ENCODE measurements around the gene ODR4.
A peak's percentile ranks its signal among the peaks of the same experiment; 100 is the strongest.
"Not testable (repeated sequence)": the region's sequence is repeated elsewhere in the genome, so short reads cannot be mapped to it uniquely, and the experiment has no call there.

The ODR4 gene

DNA sequence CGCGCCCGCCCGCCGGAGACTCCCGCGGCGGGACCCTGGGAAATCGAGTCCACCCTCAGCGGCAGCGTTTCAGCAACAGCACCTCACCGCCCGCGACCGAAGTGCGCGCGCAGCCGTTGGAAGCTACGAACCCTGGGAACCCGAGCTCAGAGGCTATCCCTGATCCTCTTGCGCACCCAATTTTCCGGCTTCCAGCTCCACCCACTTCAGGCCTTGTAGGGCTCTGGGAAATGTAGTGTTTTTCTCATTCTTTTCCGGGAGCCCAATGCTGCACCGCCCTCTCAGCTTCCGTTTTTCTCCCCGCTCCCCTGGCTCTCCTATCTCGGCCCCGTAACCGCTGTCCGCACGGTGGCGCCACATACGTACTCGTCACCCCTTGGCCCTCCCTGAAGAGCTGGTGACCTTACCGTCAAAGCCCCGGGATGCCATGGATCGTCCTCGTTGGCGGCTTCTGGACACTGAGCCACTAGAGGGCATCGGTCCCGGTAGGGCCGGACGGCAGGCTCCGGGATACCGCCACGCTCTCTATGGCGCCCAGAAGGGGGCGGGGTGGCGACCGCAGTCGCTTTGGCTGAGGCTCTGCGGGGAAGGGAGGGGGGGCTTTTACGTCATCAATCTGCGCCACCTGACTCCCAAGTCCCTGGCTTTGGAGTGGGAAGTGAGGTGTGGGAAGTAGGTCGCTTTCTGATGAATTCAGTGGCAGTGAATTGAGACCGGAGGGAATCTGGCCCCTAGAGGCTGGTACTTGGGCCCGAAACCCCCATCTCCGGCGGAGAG, at the start of gene ODR4, which contains the start of gene TPR:
Gene ODR4, plus strand, starts transcription at position 687 of the 777 bp plus-strand sequence. CDS start 3,948 bp downstream, outside the sequence.
Gene TPR, minus strand, starts transcription at position 102 of the 777 bp plus-strand sequence. CDS start 225 bp downstream, outside the sequence.
- peak; percentile 91 to 95 (median 91) for DNase-seq (ENCODE audit: low read depth in 3 of 3)

DNA sequence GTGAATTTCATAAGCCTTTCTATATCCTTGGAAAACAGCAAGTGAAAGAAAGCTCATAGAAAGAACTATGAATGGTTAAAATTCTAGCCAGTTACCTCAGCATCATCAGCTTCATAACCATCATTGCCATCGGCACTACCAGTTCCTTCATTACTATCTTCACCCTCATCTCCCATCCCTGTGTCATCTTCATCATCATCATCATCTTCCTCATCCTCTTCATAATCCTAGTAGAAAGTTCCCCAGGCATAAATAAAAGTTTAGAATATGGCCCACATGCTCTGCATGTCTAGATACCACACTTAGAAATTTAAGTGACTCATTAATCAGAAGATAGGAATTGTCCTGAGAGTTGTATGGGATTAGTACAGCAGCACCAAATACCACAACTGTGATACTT, 49.6 kb upstream of the ODR4 start:
- DNase-seq (ENCODE audit: low read depth in 3 of 3), result no peak

DNA sequence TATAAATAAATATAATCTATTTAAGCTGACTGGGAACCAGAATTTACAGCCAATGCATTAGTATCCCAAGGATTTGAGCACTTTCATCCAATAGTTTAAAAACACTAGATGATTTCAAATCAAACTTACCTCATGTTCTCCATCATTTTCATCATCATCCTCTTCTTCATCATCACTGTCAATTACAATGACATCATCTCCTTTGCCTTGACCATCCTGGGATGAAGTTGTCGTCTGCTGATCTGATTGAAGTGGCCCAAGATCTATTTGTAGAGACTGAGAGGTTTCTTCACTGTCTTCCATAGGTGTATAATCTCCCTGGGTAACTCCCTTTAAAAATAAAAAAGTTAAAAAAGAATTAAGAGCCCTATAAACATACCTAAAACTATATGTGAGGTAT, 48.3 kb upstream of the ODR4 start:
- no peak for DNase-seq (ENCODE audit: low read depth in 3 of 3)

DNA sequence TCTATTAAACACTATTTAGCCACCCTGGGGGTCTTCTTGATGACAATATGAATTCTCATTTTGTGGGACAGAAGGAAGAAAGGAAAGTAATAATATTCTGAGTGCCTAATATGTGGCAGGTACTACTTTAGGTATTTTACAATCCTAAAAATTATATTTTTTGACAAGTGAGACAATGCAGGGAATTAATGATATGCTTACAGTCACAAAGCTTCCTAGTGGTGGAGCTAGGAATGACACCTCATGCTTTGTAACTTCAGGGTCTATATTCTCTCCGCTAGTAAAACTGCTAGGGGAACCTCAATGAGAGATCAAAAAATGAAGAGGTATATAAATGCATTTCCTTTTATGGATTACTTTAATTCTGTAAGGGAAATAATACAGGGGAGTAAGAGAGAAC, 44.9 kb upstream of the ODR4 start:
- DNase-seq (ENCODE audit: low read depth in 3 of 3), result no peak

DNA sequence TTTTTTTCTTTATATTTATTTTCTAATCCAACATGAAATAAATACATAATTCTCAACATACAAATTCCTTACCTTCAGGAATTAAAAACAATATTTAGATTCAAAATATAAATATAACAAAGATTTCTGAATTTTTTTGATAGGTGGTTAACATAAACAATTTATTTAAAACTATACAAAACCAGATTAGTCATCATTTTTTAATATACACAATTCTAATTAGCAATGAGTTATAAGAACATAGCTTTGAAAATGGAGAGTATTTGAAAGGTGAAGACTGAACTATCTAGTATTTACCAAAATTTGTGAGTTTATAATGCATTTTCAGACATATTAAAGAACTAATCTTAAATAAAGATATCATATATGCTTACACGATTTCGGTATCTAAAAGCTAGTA, 38.1 kb upstream of the ODR4 start:
- no peak for DNase-seq (ENCODE audit: low read depth in 3 of 3)

DNA sequence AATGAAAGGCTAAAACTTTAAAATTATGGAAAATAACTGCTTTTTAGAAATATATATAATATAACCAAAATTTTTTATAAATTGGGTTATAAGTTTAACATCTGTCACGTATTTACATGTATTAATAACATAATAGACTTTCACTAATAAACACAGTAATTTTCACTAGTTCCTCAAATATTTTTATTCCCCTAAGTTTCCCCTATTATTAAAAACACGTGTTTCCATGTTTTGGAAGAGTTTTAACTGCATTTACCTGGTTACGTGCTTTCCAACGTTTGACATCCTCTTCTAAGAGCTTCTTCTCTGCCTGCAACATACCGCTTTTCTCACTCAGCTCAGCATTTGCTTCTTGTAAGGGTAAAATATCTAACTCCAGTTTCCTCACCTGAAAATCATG, 34.9 kb upstream of the ODR4 start:
- no peak for DNase-seq (ENCODE audit: low read depth in 3 of 3)

DNA sequence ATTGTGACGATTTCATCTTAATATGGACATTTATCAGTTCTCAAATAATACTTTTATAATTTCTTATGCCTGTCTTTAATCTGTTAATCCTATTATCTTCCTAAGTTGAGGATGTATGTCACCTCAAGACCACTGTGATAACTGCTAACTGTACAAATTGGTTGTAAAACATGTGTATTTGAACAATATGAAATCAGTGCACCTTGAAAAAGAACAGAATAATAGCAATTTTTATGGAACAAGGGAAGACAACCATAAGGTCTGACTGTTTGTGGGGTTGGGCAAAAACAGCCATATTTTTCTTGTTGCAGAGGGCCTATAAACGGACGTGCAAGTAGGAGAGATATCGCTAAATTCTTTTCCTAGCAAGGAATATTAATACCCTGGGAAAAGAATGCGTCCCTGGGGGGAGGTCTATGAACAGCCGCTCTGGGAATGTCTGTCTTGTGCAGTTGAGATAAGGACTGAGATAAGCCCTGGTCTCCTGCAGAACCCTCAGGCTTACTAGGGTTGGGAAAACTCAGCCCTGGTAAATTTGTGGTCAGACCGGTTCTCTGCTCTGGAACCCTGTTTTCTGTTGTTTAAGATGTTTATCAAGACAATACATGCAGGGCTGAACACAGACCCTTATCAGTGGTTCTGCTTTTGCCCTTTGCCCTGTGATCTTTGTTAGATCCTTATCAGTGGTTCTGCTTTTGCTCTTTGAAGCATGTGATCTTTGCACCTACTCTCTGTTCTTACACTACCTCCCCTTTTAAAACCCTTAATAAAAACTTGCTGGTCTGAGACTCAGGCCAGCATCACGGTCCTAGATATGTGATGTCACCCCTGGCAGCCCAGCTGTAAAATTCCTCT, 27.6 kb upstream of the ODR4 start:
- not testable (repeated sequence) for DNase-seq (ENCODE audit: low read depth in 3 of 3)

DNA sequence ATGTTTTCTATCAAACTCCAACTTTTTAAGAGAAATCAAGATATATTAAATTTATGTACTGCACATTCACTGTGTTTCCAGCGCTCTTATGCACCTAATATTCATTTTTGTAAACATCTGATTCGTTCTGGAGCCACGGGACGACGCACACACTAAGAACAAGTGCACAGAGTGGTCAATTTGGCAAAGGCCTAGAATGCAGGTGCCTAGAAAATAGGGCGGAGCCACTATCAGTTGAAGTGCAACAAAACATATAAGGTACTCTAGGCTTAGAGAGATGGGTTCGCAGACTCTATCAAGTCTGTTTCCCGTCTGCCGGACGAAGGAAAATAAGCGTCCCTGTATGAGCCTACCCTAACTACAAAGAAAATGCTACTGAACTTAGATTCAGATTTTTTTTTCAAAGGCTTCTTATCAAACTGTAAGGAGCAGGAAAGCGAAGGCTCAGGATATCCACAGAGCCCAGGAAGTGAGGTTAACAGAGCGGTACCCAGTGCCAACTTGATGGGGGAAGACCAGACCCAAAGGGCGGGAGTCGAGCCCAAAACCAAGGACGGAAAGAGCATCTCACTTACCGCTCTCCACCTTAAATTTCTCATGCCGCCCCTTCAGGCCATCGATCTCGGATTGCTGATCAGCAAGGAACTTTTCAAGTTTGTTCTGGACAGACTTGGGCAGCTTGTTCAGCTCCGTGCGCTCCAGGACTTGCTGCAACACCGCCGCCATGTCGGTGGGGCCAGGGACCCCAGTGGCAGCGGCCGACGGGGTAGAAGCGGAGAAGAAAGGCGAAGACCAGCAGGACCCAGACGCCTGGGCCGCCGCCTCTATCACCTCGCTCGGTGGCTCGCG, 1.1 kb upstream of the ODR4 start:
- DNase-seq (ENCODE audit: low read depth in 3 of 3), result peak; percentile 2 to 15 (median 11)

DNA sequence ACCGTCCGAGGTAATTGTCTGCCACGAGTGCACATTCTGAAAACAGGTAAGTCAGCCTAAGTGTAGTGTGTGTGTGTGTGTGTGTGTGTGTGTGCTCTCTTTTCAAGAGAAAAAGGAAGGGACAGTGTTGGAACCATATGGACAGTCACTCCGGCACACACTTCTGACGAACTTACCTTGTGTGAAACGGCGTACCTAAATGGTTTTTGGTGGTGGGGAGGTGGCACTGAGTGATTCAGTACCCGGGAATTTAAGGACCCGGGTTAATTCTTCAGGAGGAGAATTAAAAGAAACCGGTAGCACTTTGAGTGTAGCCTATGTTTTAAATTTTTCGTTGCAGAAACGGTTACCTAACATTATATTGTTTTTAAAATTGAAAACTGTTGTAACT, 286 bp downstream of the ODR4 start:
- no peak for DNase-seq (ENCODE audit: low read depth in 3 of 3)

DNA sequence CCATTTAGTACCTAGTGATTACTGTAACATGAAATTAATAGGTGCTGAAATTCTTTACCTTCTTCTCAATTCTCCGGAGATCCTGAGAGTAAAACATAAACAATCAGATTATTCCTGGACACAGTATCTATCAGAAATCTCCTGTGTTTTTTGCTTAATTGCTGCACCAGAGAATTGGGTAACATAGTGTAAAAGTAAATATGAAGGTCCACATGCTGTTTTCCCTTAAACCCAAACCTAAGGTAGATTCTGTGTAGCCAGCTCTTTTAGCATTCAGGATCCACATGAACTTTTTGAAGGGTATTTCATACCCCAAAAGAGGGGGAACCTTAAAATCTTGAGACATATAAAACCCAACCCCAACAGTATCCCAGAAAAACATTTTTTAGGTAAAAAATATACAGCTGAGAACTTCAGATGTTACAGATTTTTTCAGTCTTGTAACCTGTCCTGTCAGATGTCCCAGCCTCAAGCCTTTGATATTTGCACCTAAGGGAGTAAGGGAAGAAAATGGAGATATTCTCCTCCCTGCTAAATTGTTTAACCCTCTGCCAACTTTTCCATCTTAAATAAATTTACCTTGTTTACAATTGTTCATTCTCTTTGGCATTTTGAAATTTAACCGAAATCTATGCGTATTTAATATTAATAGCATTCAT, 11.2 kb downstream of the ODR4 start:
- DNase-seq (ENCODE audit: low read depth in 3 of 3), result no peak

DNA sequence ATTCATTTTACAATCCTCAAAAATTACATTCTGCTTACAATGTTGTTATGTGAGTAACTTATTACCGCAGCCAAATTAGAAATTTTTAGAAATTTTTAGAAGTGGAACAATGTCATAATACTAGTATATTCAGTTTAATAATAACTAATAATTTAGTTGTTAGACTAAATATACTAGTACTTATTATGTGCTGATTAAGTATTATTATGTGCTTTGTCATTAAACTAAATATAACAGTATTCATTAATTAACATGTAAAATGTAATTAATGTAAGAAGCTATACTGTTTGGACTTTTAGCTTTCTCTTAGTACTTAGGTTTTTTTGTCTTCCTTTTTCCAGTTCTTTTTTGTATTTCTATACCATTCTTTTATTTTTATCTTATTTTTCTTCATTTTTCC, 15.3 kb downstream of the ODR4 start:
- DNase-seq (ENCODE audit: low read depth in 3 of 3), result no peak

DNA sequence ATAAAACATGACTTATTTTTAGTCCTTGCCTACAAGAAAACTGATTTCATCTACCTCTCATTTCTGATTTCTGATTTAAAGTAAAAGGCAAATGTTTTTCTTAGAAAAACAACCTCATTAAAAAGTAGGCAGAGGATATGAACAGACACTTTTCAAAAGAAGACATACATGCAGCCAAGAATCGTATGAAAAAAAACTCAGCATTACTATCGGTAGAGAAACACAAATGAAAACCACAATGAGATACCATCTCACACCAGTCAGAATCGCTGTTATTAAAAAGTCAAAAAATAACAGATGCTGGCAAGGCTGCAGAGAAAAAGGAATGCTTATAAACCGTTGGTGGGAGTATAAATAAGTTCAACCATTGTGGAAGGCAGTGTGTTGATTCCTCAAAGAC, 16.2 kb downstream of the ODR4 start:
- DNase-seq (ENCODE audit: low read depth in 3 of 3), result no peak

DNA sequence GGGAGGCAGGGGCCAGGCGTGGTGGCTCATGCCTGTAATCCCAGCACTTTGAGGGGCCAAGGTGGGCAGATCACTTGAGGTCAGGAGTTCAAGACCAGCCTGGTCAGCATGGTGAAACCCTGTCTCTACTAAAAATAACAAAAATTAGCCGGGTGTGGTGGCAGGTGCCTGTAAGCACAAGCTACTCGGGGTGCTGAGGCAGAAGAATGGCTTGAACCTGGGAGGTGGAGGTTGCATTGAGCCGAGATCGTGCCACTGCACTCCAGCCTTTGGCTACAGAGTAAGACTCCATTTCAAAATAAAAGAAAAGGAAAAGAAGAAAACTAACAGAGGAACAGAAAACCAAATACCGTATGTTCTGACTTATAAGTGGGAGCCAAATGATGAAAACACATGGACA, 17.1 kb downstream of the ODR4 start:
- not testable (repeated sequence) for DNase-seq (ENCODE audit: low read depth in 3 of 3)

DNA sequence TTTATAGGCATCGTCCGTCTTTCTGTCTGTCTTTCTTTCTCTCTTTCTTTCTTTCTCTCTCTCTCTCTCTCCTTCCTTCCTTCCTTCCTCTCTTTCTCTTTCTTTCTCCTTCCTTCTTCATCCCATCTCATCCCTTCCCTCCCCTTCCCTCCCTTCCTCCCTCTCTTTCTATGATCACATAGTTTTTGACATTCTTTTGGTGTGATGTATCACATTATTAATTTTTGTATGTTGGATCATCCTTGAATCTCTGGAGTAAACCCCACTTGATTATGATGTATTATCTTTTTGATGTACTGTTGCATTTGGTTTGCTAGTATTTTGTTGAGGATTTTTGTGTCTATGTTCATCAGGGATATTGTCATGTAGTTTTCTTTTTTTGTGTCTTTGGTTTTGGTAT, 25.8 kb downstream of the ODR4 start:
- DNase-seq (ENCODE audit: low read depth in 3 of 3), result not testable (repeated sequence)

DNA sequence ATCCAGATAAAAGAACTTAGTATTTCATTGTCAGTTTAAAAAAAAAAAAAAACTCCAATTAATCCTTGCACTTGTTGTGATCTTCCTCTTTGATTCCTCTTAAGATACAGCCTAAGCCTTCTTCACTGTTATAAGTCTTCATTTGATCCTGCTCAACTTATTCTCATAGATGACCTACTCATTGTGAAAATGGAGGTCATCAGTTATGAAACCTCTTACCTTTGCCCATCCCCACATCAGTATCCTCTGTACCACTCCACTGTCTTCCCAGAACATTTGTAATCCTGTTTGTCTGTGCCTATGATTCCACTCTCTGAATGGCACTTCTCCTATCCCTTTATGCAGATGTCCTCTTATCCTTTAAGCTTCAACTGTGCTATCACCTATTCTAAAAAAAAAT, 28.0 kb downstream of the ODR4 start:
- DNase-seq (ENCODE audit: low read depth in 3 of 3), result no peak

DNA sequence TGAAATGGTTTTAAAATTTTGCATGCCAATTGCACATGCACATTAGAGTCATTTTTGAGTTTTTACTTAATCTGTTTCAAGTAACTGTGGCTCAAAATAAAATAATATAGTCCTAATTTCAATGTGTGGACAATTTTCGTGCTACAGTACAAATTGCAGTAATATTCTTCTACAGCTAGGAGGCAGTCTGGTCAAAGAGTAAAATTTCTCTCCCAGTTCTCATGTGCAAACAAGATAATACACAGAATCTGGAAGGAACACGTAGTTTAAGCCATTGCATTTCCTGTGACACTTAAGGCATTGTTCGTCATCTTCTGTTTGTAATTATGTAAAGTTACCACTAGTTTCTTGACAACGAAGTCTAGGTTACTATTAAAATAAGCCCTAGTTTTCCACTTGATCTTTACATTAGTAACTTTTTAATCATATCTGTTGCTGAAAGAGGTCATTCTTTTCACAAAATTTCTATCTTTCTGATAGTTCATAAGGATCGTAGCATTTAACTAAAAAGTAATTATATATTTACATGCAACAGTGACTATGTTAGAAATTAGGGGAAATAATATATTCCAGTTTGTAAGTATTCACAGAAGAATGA, 28.9 kb downstream of the ODR4 start:
- DNase-seq (ENCODE audit: low read depth in 3 of 3), result no peak

DNA sequence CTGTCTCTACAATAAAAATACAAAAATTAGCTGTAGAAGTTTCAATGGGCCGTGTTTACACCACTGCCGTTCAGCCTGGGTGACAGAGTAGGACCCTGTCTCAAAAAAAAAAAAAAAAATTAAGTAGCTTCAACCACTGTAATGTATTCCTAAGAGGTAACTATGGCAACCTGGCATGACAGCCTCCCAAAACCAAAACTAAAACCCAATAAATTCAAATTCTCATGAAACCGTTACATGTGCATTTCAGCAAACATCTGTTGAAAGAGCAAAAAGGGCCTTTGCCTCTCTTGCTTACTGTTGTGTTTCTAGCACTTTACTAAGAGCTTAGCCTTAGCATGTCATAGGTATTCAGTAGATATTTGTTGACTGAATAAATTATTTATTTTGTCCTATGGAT, 33.5 kb downstream of the ODR4 start:
- no peak for DNase-seq (ENCODE audit: low read depth in 3 of 3)

DNA sequence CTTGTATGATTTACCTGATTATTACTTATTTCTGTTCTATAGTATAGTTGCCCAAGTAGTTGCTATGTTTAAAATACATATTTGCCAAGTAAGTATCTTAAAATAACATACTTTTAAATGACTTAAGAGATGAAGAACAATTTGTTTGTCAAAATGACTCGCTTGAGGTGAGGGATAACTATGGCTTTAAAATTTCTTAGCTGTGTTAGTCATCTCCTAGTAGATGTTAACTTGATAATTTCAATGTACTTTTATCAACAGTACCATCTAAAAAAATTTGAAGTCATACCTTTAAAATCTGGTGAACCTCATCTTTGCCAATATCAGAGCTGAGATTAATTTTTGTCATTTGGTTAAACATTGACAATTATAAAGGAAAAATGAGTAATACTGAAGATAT, 37.7 kb downstream of the ODR4 start:
- DNase-seq (ENCODE audit: low read depth in 3 of 3), result no peak

DNA sequence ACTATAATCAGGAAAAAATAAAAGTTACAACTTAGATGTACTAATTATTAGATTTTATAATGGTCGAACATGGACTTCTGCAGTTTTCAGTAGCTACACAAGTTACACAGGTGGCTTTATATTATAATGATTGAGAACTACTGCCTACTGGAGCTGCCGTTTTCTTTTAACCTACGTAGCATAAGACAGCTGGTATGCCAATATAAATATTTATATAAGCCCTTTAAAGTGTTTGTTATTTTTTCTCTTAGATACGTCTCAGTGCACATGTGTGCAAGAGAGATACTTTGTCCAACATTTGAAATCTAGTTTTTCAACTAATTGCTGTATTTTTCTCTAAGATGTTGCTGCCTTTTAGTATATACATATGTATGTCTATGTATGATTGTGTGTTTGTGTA, 42.9 kb downstream of the ODR4 start:
- no peak for DNase-seq (ENCODE audit: low read depth in 3 of 3)

DNA sequence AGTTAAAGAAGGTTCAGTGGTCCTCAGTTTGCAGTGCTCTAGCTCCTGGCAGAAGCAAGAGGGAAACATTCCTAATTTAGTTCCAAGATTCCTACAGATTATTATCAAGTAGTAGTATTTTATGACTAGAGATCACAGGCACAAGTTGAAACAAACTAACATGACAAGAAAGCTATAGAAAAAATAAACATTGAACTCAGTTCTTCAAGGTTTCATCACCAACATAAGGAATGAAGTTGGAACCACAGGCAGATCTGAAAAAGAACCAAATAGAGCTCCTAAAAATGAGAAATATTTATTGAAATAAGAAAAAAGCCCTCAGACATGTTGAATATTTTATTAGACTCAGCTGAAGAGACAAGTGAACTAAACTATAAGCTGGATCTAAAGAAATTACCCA, 44.7 kb downstream of the ODR4 start:
- DNase-seq (ENCODE audit: low read depth in 3 of 3), result no peak

DNA sequence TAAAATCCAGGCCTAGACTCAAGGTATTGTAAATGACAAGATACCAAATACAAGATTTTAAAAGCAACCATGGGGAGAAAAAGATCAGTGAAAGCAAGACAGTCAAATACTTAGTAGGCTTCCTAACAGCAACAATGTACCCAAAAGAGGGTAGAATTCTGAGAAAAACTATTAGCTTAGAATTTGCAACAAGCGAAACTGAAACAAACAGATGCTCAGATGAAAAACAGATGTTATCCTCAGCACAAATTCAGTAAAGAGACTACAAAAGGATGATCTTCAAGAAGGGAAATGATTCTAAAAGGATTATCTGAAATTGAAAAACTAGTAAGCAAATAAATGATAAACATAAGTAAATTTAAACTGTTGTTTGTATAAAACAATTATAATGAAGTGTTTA, 45.3 kb downstream of the ODR4 start:
- no peak for DNase-seq (ENCODE audit: low read depth in 3 of 3)

All from stimulated activated CD4-positive, alpha-beta T cell treated with anti-CD3 and anti-CD28 coated beads, TNF-alpha, amount 100 ng/mL, for 48 hours (primary cell).